GM18909 (cell line): ENCODE measurements around the gene NDUFB2.
A peak's percentile ranks its signal among the peaks of the same experiment; 100 is the strongest.
"Not testable (repeated sequence)": the region's sequence is repeated elsewhere in the genome, so short reads cannot be mapped to it uniquely, and the experiment has no call there.

Experiments used
- ATAC-seq: cut with Tn5 transposase; IDR thresholded peaks from one replicate; pipeline ENCODE4 v1.9.1; 2021; ENCODE audit warnings: mild to moderate bottlenecking; ENCODE audit not compliant: unreplicated experiment, poor library complexity

Gene NDUFB2

GRCh38 chr7:140688341-140688740 lies 8.2 kb upstream of the NDUFB2 start:
- no peak for ATAC-seq

- no peak for ATAC-seq
These were observed 7.0 kb upstream of the NDUFB2 start for GRCh38 chr7:140689199-140690152.

- ATAC-seq: no peak
These were observed 5.0 kb upstream of the NDUFB2 start for GRCh38 chr7:140691376-140692045.

GRCh38 chr7:140693849-140694248 lies 2.7 kb upstream of the NDUFB2 start:
- ATAC-seq: not testable (repeated sequence)

GRCh38 chr7:140694592-140694991 lies 1.9 kb upstream of the NDUFB2 start:
- no peak for ATAC-seq

- ATAC-seq: no peak
These were observed 1.1 kb upstream of the NDUFB2 start for GRCh38 chr7:140695381-140695780.

- peak; percentile 9 for ATAC-seq
These were observed 356 bp upstream of the NDUFB2 start for GRCh38 chr7:140696024-140696679.

- ATAC-seq: no peak
These were observed 1.1 kb downstream of the NDUFB2 start for GRCh38 chr7:140697447-140698143.

GRCh38 chr7:140698477-140698876 lies 2.0 kb downstream of the NDUFB2 start:
- ATAC-seq: no peak

GRCh38 chr7:140702774-140703173 lies 6.3 kb downstream of the NDUFB2 start:
- no peak for ATAC-seq

- ATAC-seq: no peak
These were observed 7.7 kb downstream of the NDUFB2 start for GRCh38 chr7:140704205-140704604.

- ATAC-seq: no peak
These were observed 10.6 kb downstream of the NDUFB2 start for GRCh38 chr7:140707132-140707531.

- not testable (repeated sequence) for ATAC-seq
These were observed 12.3 kb downstream of the NDUFB2 start for GRCh38 chr7:140708764-140709163.

GRCh38 chr7:140712392-140712791 lies 15.9 kb downstream of the NDUFB2 start:
- not testable (repeated sequence) for ATAC-seq

- no peak for ATAC-seq
These were observed 18.0 kb downstream of the NDUFB2 start for GRCh38 chr7:140714331-140715040.

- ATAC-seq: no peak
These were observed 23.2 kb downstream of the NDUFB2 start for GRCh38 chr7:140719721-140720120.

- ATAC-seq: no peak
These were observed 25.7 kb downstream of the NDUFB2 start for GRCh38 chr7:140722254-140722653.

- no peak for ATAC-seq
These were observed 26.5 kb downstream of the NDUFB2 start for GRCh38 chr7:140723006-140723405.

GRCh38 chr7:140723574-140723973 lies 27.1 kb downstream of the NDUFB2 start:
- no peak for ATAC-seq

- ATAC-seq: no peak
These were observed 28.2 kb downstream of the NDUFB2 start for GRCh38 chr7:140724706-140725105.
